Medulla oblongata (tissue), 1 donor: ENCODE measurements around the gene ALG14.

Experiments
- DNase-seq: peaks from one replicate; pipeline ENCODE4 v3.0.0-alpha.2; 2015; ENCODE audit errors: extremely low spot score

The ALG14 gene

GRCh38 chr1:94980582-94981574 is 91.9 kb downstream of the ALG14 start:
- no peak for DNase-seq

- DNase-seq, result no peak
Observed at GRCh38 chr1:94979656-94980581, 92.8 kb downstream of the ALG14 start.

- no peak for DNase-seq
Observed at GRCh38 chr1:94979131-94979530, 93.6 kb downstream of the ALG14 start.

DNA sequence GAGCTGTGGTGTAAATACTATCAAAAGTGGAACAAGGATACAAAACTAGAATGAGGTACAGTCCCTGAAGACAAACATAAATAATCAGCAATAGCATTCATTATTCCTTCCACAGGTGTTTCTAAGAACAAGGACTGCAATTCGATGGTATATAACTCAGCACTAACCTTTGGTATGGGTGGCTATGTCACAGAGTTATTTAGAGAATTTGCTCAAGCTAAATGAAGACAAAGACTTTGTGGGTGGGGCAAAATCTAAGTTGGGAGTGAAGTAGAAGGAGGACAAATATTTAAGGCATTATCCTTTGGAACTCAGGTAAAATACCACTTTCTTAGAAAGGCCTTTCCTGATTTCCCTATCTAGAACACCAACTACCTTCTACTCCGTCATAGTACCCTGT is 94.3 kb downstream of the ALG14 start:
- DNase-seq, result no peak

- DNase-seq, result no peak
Observed at GRCh38 chr1:94976971-94977548, 95.7 kb downstream of the ALG14 start.

DNA sequence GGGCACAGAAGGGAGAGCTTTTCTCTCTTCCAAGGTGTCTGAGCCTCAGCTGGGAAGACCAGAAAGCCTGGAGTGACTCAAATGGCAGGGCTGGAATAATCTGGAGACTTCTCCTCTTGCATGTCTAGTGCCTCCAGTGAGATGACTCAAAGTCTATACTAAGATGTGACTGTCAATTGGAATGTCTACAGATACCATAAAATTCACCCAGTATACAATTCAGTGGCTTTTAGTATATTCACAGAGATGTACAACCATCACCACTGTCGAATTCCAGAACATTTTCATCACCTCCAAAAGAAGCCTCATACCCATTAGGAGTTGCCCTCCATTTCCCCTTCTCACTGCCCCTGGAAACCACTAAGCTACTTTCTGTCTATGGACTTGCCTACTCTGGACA is 97.9 kb downstream of the ALG14 start:
- DNase-seq, result no peak

DNA sequence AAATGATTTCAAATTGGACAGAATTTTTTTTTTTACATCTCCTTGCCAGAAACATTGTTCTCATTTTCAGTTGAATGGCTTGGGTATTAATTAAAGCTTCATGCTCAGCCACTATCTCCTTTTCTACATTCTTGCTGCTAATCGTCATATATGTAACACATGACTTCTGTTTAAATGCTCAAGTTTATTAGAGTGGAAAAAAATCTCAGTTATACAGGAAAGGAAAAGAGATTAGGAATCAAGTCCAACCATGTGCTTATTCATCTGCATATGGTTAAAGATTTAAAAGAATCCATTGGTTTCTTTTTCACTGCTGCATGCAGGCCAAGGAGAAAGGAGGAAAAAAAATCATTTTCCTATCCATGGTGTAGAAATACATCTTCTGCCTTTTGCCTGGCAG is 98.5 kb downstream of the ALG14 start:
- DNase-seq, result no peak

GRCh38 chr1:94973309-94973922 is 99.3 kb downstream of the ALG14 start:
- no peak for DNase-seq

- DNase-seq, result no peak
Observed at GRCh38 chr1:94971491-94971924, 101.2 kb downstream of the ALG14 start.

- no peak for DNase-seq
Observed at GRCh38 chr1:94970783-94971182, 102.0 kb downstream of the ALG14 start.

GRCh38 chr1:94969137-94969536 is 103.6 kb downstream of the ALG14 start:
- no peak for DNase-seq

GRCh38 chr1:94966033-94966432 is 106.7 kb downstream of the ALG14 start:
- DNase-seq, result no peak

GRCh38 chr1:94963864-94964263 is 108.9 kb downstream of the ALG14 start:
- DNase-seq, result no peak

DNA sequence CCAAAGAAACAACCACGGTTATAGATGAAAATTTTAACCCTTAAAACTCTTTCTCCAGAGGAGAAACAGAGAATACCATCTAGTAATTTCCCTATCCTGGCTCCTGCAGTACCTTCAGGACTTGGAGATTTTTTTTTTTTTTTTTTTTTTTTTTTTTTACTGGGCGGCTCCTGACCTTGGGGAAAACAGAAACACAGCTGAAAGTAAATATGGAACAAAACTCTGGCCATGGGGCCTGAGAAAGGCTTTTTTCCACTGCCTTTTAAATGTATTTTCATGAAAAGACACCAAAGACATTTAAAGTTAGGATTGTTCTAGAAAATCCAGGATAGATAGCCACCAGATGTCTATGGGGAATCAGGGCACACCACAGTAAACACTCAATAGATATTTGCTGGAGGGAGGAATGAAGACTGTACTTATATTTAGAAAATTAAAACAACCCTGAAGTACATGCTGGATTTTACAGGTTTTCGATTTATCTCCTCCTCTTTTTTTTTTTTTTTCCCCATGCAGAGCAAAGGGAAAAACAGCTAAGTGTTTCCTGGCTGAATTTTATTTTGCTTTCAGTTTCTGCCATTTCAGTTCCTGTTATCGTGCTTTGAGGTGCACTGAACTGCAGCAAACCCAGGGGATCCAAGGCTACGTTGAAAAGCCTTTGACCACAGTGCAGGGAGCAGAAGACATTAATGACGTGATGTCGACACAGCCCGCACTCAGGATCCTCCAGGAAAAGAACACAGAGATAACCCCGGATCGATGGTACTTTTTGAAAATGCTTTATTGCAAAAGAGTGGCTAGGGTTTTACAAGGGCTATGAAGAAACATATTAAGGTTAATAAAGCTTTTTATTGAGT is 110.1 kb downstream of the ALG14 start:
- DNase-seq, result peak; percentile 59

- DNase-seq, result no peak
Observed at GRCh38 chr1:94961988-94962387, 110.8 kb downstream of the ALG14 start.

DNA sequence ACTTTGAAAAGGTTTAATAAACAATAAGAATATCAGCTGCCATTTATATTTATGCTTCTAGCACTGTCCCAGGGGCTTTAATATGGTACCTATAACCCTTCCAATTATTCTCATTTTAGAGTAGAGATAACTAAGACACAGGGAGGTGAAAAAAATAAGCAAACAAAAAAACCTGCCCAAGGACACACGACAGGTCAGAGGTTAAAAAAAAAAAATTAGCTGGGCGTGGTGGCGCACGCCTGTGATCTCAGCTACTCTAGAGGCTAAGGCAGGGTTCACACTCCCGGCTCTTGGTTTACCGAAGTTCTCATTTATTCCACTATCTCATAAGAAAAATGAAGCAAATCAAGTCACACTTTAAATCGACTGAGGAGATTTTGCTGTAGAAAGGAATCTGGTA is 111.2 kb downstream of the ALG14 start:
- DNase-seq, result no peak

- no peak for DNase-seq
Observed at GRCh38 chr1:94958081-94958480, 114.7 kb downstream of the ALG14 start.

DNA sequence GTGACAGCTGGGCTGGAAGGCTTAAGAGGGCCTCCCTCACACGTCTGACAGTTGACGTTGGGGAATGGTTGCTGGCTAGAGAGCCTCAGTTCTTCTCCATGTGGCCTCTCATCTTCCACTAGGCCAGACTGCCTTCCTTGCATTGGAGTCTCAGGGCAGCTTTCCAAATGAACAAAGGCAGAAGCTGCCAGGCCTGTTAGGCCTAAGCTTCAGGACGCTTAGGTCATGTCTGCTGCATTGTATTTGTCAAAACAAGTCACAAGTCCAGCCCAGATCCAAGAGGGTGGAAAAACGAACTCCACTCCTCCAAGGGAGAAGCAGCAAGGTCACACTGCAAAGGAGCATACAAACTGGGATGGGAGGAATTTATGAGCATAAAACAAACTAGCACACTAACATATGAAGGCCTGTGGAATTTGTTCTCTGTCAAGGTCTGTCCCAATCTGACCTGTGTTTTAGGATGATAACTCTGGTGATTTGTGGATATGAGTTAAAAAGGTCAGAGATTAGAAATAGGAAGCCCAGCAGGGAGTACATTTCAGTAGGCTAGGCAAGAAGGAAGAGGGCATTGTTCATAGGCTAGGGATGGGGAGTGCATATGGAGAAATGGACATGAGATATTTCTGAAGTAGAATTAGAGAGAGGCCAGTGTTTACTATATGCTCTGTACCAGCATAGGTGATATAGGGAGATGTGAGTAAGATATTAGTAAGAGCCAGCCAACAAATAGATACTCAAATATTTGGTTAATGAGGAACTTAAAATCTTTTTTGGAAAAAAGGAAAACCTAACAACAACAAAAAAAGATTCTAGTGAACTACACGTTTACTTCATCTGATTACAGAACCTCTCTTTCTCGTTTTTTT is 116.8 kb downstream of the ALG14 start:
- DNase-seq, result peak; percentile 30
